ENCODE results near the gene KLHL13. TPM values are rescaled to one million over a fixed set of nuclear protein-coding genes. Genes with fewer than 3 reads are reported as not detected.

KLHL13 gene
- total RNA-seq, 4 donors from 2014 or later, result 1.4 to 2.7 (median 1.8) TPM

DNA sequence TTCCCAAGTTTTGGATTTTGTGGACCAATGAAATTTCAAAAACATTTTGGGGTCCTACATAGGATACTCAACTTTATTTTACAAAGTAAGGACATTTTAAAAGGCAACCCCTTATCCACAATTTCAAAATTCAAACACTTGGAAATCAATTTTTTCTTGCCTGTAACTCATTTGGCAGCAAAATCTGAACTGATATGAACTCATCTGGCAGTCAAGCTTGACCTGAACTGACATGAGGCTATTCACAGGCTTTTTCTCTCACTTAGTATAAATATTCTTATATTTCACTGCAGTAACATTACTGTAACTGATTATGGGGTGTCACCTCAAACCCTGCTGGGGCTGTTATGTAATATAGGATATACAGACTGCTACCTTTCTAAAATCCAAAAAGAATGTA is 116.1 kb downstream of the KLHL13 start:
- Histone ChIP-seq H3K36me3 (no peaks in the 10 kb centered on the region), H3K9me3 (no peaks in the 10 kb centered on the region), H3K27me3 (no peaks in the 10 kb centered on the region), H3K27ac (no peak overlapping the region), H3K4me3 (replicated peaks in 1 of 3) (no peak overlapping the region), H3K4me1 (no peaks in the 10 kb centered on the region)
- TF ChIP-seq POLR2A (IDR thresholded peaks at IDR 0.05), result no peak
- TF ChIP-seq, protein P1, sequence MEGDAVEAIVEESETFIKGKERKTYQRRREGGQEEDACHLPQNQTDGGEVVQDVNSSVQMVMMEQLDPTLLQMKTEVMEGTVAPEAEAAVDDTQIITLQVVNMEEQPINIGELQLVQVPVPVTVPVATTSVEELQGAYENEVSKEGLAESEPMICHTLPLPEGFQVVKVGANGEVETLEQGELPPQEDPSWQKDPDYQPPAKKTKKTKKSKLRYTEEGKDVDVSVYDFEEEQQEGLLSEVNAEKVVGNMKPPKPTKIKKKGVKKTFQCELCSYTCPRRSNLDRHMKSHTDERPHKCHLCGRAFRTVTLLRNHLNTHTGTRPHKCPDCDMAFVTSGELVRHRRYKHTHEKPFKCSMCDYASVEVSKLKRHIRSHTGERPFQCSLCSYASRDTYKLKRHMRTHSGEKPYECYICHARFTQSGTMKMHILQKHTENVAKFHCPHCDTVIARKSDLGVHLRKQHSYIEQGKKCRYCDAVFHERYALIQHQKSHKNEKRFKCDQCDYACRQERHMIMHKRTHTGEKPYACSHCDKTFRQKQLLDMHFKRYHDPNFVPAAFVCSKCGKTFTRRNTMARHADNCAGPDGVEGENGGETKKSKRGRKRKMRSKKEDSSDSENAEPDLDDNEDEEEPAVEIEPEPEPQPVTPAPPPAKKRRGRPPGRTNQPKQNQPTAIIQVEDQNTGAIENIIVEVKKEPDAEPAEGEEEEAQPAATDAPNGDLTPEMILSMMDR (IDR thresholded peaks at IDR 0.05), result no peak
- intact Hi-C loops (cut with DNase I), result no loop called here
- DNase-seq, result no peak

DNA sequence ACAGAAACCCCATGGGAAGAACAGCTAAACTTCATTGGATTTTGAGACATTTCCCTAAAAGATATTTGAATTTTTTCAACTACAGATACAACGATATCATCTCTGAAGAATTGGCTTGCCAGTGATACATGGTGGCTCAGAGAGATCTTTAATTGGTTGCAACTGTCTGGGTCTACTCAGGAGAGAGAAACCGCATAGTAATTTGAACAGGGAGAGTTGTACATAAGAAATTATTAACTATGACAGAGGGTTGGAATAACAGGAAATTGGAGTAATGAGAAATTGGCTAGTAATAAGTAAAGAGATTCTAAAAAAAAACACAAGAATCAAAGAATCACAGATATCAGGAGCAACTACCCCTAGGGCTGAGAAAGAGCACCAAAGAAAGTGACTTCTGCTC is 118.4 kb downstream of the KLHL13 start:
- TF ChIP-seq, protein P1 (IDR thresholded peaks at IDR 0.05), result no peak
- no peak for TF ChIP-seq POLR2A (IDR thresholded peaks at IDR 0.05)
- Histone ChIP-seq H3K4me3 (replicated peaks in 1 of 3) (no peak overlapping the region), H3K4me1 (no peaks in the 10 kb centered on the region), H3K27me3 (no peaks in the 10 kb centered on the region), H3K27ac (no peak overlapping the region), H3K9me3 (no peaks in the 10 kb centered on the region), H3K36me3 (no peaks in the 10 kb centered on the region)
- WGBS, 2 donors, result 85 to 91% methylated on average over 2 of the region's 2 CpGs
- intact Hi-C loops (cut with DNase I), result no loop called here
- no peak for DNase-seq

DNA sequence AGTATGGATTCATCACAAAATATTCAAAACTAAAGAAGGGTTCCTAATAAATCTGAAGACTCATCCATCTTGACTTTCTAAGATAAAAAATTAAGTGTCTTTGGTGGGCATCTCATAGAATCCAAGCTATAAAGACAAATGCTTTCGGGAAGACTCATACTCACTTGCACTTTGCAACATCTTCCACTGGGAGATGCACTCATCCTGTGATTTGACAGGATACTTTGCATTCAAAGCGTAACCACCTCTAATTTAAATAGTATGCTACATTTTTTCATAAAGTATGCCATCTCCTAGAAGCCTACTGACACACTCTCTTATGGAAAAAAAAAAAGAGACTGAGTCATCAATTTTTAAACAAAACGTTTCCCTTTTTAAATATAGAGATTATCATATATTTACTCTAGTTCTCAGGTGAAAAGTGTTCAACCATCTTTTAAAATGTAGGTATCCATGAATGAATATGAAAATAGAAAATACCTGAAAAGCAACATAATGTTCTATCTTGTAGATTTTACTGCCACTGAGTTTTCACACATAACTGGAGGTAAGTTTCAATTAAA is 119.6 kb downstream of the KLHL13 start:
- WGBS, 2 donors, result 62 to 74% methylated on average over 3 of the region's 3 CpGs
- Histone ChIP-seq H3K27ac (no peak overlapping the region), H3K27me3 (no peaks in the 10 kb centered on the region), H3K4me3 (replicated peaks in 1 of 3) (no peak overlapping the region), H3K36me3 (no peaks in the 10 kb centered on the region), H3K4me1 (no peaks in the 10 kb centered on the region), H3K9me3 (no peaks in the 10 kb centered on the region)
- no peak for TF ChIP-seq POLR2A (IDR thresholded peaks at IDR 0.05)
- TF ChIP-seq, protein P1 (IDR thresholded peaks at IDR 0.05), result no peak
- intact Hi-C loops (cut with DNase I), result no loop called here
- no peak for DNase-seq

DNA sequence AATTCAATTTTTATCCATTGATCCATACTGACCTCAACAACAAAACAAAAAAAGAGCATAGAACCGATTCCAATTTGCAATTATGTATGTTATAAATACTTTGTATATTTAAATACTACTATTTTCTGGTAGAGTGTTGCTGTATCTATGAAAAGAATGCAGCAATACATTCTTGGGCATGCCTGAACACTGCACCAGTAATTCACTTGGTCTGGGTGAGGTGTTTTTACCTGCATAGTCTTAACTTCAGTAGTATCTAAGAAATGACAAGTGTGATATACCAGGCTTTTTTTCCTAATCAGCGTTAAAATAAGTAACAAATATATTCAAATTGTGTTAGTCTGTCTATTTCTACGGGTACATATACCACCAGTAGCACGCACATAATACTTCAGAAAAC is 120.2 kb downstream of the KLHL13 start:
- DNase-seq, result no peak
- Histone ChIP-seq H3K27me3 (no peaks in the 10 kb centered on the region), H3K4me1 (no peaks in the 10 kb centered on the region), H3K4me3 (replicated peaks in 1 of 3) (no peak overlapping the region), H3K9me3 (no peaks in the 10 kb centered on the region), H3K36me3 (no peaks in the 10 kb centered on the region), H3K27ac (no peak overlapping the region)
- 94% methylated on average over 4 of the region's 4 CpGs for WGBS, 2 donors
- TF ChIP-seq, protein P1 (IDR thresholded peaks at IDR 0.05), result no peak
- no peak for TF ChIP-seq POLR2A (IDR thresholded peaks at IDR 0.05)
- intact Hi-C loops (cut with DNase I), result no loop called here

DNA sequence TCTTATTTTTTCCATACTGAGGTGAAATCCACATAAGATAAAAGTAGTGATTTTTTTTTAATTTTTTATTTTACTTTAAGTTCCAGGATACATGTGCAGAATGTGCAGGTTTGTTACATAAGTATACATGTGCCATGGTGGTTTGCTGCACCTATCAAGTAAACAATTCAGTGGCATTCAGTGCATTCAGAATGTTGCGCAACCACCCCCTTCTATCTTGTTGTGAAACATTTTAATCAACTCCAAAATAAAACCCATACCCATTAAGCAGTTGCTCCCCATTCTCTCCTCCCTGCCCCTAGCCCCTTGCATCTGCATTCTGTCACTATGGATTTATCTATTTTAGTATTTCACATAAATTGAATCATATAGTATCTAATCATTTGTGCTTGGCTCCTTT is 121.2 kb downstream of the KLHL13 start:
- no peak for DNase-seq
- Histone ChIP-seq H3K4me1 (no peaks in the 10 kb centered on the region), H3K4me3 (replicated peaks in 1 of 3) (no peak overlapping the region), H3K9me3 (no peaks in the 10 kb centered on the region), H3K27ac (no peak overlapping the region), H3K27me3 (no peaks in the 10 kb centered on the region), H3K36me3 (no peaks in the 10 kb centered on the region)
- WGBS, 2 donors, result 100% methylated on average over 1 of the region's 1 CpG
- TF ChIP-seq, protein P1 (IDR thresholded peaks at IDR 0.05), result no peak
- no peak for TF ChIP-seq POLR2A (IDR thresholded peaks at IDR 0.05)
- intact Hi-C loops (cut with DNase I), result no loop called here
